HepG2 (cell line): Measurements from ENCODE around the gene PIM1. TPM values are rescaled to one million over a fixed set of nuclear protein-coding genes. Genes with fewer than 3 reads are reported as not detected.

Experiments used
- EEA1 ChIP-seq: sonication (generic); formaldehyde crosslinking; IDR thresholded peaks from 2 replicates; pipeline ENCODE4 v1.5.1; 2020; ENCODE audit warnings: mild to moderate bottlenecking, missing genetic modification reagents, borderline replicate concordance
- HIVEP1 ChIP-seq: sonication (generic); formaldehyde crosslinking; IDR thresholded peaks from 2 replicates; pipeline ENCODE4 v1.4.0; 2020; ENCODE audit warnings: mild to moderate bottlenecking, missing genetic modification reagents
- MAFG ChIP-seq: sonication (generic); formaldehyde crosslinking; IDR thresholded peaks from 2 replicates; pipeline ENCODE4 v1.5.1; 2020; ENCODE audit warnings: mild to moderate bottlenecking, missing genetic modification reagents
- MATR3 ChIP-seq: sonication (generic); formaldehyde crosslinking; IDR thresholded peaks from 2 replicates; pipeline ENCODE4 v1.4.0; 2020; ENCODE audit warnings: missing genetic modification reagents
- MIER3 ChIP-seq: IDR thresholded peaks from 2 replicates; pipeline ENCODE4 v1.6.1; 2016; ENCODE audit warnings: missing compliant biosample characterization, borderline replicate concordance
- MXI1 ChIP-seq: IDR thresholded peaks from 3 replicates; pipeline ENCODE4 v1.6.1; 2012; ENCODE audit warnings: low read depth, low read length, inconsistent platforms, borderline replicate concordance
- NR2F6 ChIP-seq, 2 experiments: IDR thresholded peaks; 2 replicates each; pipeline ENCODE4 v1.6.1; 2016; ENCODE audit warnings: antibody characterized with exemption in 1 of 2, mild to moderate bottlenecking in 1 of 2
- PITX1 ChIP-seq: sonication (generic); formaldehyde crosslinking; IDR thresholded peaks from 2 replicates; pipeline ENCODE4 v1.5.1; 2020; ENCODE audit warnings: mild to moderate bottlenecking, missing genetic modification reagents
- RFXAP ChIP-seq: sonication (generic); formaldehyde crosslinking; IDR thresholded peaks from 2 replicates; pipeline ENCODE4 v1.4.0; 2020; ENCODE audit warnings: missing genetic modification reagents, borderline replicate concordance
- RXRA ChIP-seq: sonication (generic); formaldehyde crosslinking; IDR thresholded peaks from 2 replicates; pipeline ENCODE4 v1.5.1; 2020; ENCODE audit warnings: missing genetic modification reagents
- ZNF432 ChIP-seq: sonication (generic); formaldehyde crosslinking; IDR thresholded peaks from 2 replicates; pipeline ENCODE4 v1.5.0; 2020; ENCODE audit warnings: missing genetic modification reagents, mild to moderate bottlenecking, borderline replicate concordance
- ZNF484 ChIP-seq: sonication (generic); formaldehyde crosslinking; IDR thresholded peaks from 2 replicates; pipeline ENCODE4 v1.5.1; 2020; ENCODE audit warnings: mild to moderate bottlenecking, low read depth, missing genetic modification reagents, borderline replicate concordance
- ZNF546 ChIP-seq: sonication (generic); formaldehyde crosslinking; conservative IDR thresholded peaks from 2 replicates; pipeline ENCODE4 v1.8.1; 2023; ENCODE audit warnings: mild to moderate bottlenecking, missing genetic modification reagents
- ZNF572 ChIP-seq: sonication (generic); formaldehyde crosslinking; IDR thresholded peaks from 2 replicates; pipeline ENCODE4 v1.5.1; 2020; ENCODE audit warnings: mild to moderate bottlenecking, missing genetic modification reagents
- ZNF660 ChIP-seq: sonication (generic); formaldehyde crosslinking; IDR thresholded peaks from 2 replicates; pipeline ENCODE4 v1.5.1; 2020; ENCODE audit warnings: mild to moderate bottlenecking, low read depth, missing genetic modification reagents, borderline replicate concordance
- ZSCAN20 ChIP-seq: sonication (generic); formaldehyde crosslinking; IDR thresholded peaks from 2 replicates; pipeline ENCODE4 v1.4.0; 2020; ENCODE audit warnings: missing genetic modification reagents, mild to moderate bottlenecking, borderline replicate concordance
- polyA plus RNA-seq, 8 experiments: library from polyadenylated mRNA; depleted of rRNA in 3 of 8; stranded (reverse) in 7 of 8; unstranded in 1 of 8; fragments of >200 nt; fragmentation: Illumina TruSeq in 4 of 8; extraction: Trizol in 4 of 8; gene quantifications; 2 replicates each; pipeline versions ENCODE4 v1.2.1 to v1.2.3, GENCODE V29; 2011 to 2016; ENCODE audit warnings: low read depth in 4 of 8, missing spikeins in 1 of 8, mixed read lengths in 1 of 8; ENCODE audit not compliant: insufficient read depth in 1 of 8
- total RNA-seq, 5 experiments: library from RNA; depleted of rRNA; stranded (reverse); fragments of >200 nt; fragmentation: Illumina TruSeq; extraction: Trizol; gene quantifications; 2 replicates each; pipeline ENCODE4 v1.2.3, GENCODE V29; 2016; ENCODE audit warnings: low read depth in 1 of 5
- TF ChIP-seq, protein P1 (sequence below): sonication (generic); formaldehyde crosslinking; IDR thresholded peaks from 2 replicates; pipeline ENCODE4 v1.5.1; 2020; ENCODE audit warnings: missing genetic modification reagents, mild to moderate bottlenecking, borderline replicate concordance
- TF ChIP-seq, protein P2 (sequence below): sonication (generic); formaldehyde crosslinking; IDR thresholded peaks from 2 replicates; pipeline ENCODE4 v1.4.0; 2020; ENCODE audit warnings: missing genetic modification reagents
- TF ChIP-seq, protein P3 (sequence below): IDR thresholded peaks from 2 replicates; pipeline ENCODE4 v1.6.1; 2016; ENCODE audit warnings: low read depth, missing genetic modification reagents, missing compliant biosample characterization
- TF ChIP-seq, protein P4 (sequence below): sonication (generic); formaldehyde crosslinking; IDR thresholded peaks from 2 replicates; pipeline ENCODE4 v1.5.0; 2020; ENCODE audit warnings: missing genetic modification reagents

PIM1 gene
- total and polyA plus RNA-seq, 2 of the 13 experiments (the other 11 are each of a cell fraction or from before 2014, with no cell fraction given), result 29.4 to 117 TPM

DNA sequence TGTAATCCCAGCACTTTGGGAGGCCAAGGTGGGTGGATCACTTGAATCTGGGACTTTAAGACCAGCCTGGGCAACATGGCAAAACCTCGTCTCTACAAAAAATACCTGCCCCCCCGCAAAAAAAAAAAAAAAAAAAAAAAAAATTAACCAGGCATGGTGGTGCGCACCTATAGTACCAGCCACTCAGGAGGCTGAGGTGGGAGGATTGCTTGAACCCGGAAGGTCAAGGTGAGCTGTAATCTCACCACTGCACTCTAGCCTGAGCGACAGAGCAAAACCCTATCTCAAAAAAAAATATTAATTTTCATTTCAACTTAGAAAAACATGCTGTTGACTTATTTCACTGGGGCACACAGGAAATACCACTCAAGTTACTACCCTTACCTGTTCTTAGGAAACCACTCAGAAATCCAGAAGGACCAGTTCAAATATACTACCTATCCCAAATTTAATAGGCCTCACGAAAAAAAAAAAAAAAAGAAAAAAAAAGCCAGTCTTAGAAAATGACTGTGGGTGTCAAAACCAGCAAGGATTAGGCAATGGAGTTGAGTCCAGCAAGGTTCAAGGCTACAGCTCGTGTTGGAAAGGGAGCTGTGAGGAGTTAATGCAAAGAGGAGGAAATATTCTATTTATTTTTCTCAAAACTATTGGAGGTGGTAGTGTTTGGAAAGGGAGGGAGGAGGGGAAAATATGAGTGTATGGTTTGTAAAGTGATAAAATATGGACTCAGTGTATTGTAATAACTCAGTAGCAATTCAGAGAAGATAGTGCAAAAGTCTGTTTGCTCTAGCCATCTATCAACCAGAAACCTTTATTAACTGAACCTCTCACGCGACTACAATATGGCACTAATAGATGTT, 33.9 kb upstream of the PIM1 start (continued):
- TF ChIP-seq EEA1 (CRISPR knock-in tag), result no peak
- peak; percentile 88 for TF ChIP-seq PITX1 (CRISPR knock-in tag)
- no peak for TF ChIP-seq RFXAP (CRISPR knock-in tag)
- TF ChIP-seq, protein P1, sequence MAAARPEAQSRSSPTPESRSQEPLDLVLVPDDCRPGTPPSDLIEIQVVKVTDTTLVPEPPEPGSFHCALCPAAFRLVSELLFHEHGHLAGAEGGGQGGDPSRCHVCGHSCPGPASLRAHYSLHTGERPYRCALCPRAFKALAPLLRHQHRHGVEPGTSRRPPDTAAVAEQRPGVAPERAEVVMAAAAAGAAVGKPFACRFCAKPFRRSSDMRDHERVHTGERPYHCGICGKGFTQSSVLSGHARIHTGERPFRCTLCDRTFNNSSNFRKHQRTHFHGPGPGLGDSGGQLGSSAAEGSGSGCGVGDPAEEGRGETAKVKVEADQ (CRISPR knock-in tag), result no peak
- no peak for TF ChIP-seq ZNF484 (CRISPR knock-in tag)
- TF ChIP-seq ZNF432, result no peak
- TF ChIP-seq ZNF546 (CRISPR knock-in tag), result no peak
- no peak for TF ChIP-seq HIVEP1 (CRISPR knock-in tag)
- no peak for TF ChIP-seq MAFG
- TF ChIP-seq, protein P2, sequence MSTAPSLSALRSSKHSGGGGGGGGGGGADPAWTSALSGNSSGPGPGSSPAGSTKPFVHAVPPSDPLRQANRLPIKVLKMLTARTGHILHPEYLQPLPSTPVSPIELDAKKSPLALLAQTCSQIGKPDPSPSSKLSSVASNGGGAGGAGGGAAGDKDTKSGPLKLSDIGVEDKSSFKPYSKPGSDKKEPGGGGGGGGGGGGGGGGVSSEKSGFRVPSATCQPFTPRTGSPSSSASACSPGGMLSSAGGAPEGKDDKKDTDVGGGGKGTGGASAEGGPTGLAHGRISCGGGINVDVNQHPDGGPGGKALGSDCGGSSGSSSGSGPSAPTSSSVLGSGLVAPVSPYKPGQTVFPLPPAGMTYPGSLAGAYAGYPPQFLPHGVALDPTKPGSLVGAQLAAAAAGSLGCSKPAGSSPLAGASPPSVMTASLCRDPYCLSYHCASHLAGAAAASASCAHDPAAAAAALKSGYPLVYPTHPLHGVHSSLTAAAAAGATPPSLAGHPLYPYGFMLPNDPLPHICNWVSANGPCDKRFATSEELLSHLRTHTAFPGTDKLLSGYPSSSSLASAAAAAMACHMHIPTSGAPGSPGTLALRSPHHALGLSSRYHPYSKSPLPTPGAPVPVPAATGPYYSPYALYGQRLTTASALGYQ (CRISPR knock-in tag), result peak; percentile 84
- TF ChIP-seq MXI1, result no peak
- TF ChIP-seq MATR3 (CRISPR knock-in tag), result no peak
- 0 out of 2 replicates have a peak, but pooled peaks have one; percentile 45 for TF ChIP-seq ZSCAN20 (CRISPR knock-in tag)
- TF ChIP-seq ZNF572 (CRISPR knock-in tag), result no peak
- TF ChIP-seq MIER3, result peak; percentile 95
- TF ChIP-seq, protein P3, sequence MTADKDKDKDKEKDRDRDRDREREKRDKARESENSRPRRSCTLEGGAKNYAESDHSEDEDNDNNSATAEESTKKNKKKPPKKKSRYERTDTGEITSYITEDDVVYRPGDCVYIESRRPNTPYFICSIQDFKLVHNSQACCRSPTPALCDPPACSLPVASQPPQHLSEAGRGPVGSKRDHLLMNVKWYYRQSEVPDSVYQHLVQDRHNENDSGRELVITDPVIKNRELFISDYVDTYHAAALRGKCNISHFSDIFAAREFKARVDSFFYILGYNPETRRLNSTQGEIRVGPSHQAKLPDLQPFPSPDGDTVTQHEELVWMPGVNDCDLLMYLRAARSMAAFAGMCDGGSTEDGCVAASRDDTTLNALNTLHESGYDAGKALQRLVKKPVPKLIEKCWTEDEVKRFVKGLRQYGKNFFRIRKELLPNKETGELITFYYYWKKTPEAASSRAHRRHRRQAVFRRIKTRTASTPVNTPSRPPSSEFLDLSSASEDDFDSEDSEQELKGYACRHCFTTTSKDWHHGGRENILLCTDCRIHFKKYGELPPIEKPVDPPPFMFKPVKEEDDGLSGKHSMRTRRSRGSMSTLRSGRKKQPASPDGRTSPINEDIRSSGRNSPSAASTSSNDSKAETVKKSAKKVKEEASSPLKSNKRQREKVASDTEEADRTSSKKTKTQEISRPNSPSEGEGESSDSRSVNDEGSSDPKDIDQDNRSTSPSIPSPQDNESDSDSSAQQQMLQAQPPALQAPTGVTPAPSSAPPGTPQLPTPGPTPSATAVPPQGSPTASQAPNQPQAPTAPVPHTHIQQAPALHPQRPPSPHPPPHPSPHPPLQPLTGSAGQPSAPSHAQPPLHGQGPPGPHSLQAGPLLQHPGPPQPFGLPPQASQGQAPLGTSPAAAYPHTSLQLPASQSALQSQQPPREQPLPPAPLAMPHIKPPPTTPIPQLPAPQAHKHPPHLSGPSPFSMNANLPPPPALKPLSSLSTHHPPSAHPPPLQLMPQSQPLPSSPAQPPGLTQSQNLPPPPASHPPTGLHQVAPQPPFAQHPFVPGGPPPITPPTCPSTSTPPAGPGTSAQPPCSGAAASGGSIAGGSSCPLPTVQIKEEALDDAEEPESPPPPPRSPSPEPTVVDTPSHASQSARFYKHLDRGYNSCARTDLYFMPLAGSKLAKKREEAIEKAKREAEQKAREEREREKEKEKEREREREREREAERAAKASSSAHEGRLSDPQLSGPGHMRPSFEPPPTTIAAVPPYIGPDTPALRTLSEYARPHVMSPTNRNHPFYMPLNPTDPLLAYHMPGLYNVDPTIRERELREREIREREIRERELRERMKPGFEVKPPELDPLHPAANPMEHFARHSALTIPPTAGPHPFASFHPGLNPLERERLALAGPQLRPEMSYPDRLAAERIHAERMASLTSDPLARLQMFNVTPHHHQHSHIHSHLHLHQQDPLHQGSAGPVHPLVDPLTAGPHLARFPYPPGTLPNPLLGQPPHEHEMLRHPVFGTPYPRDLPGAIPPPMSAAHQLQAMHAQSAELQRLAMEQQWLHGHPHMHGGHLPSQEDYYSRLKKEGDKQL (CRISPR knock-in tag), result peak; percentile 88
- TF ChIP-seq NR2F6 (IDR thresholded peaks at IDR 0.05), result peak; percentile 86
- TF ChIP-seq NR2F6 (CRISPR knock-in tag; IDR thresholded peaks at IDR 0.05), result peak; percentile 85
- TF ChIP-seq ZNF660 (CRISPR knock-in tag), result no peak
- TF ChIP-seq, protein P4, sequence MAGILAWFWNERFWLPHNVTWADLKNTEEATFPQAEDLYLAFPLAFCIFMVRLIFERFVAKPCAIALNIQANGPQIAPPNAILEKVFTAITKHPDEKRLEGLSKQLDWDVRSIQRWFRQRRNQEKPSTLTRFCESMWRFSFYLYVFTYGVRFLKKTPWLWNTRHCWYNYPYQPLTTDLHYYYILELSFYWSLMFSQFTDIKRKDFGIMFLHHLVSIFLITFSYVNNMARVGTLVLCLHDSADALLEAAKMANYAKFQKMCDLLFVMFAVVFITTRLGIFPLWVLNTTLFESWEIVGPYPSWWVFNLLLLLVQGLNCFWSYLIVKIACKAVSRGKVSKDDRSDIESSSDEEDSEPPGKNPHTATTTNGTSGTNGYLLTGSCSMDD (CRISPR knock-in tag), result no peak
- peak; percentile 74; the same call in 1 of the 2 replicates for TF ChIP-seq RXRA (CRISPR knock-in tag)
